GM12865 (cell line): Measurements from ENCODE around the gene MKRN2.
"Not testable (repeated sequence)": the region's sequence is repeated elsewhere in the genome, so short reads cannot be mapped to it uniquely, and the experiment has no call there.

Experiments used
- DNase-seq: peaks from one replicate; pipeline ENCODE4 v3.0.0; 2010; ENCODE audit warnings: low read depth
- H3K4me3 ChIP-seq: 2 replicates; pipeline ENCODE4 v1.5.1; 2011; ENCODE audit warnings: mild to moderate bottlenecking, low read depth, low read length, control low read depth
- TF ChIP-seq, protein P1 (sequence below): IDR thresholded peaks from 2 replicates; pipeline ENCODE4 v1.5.1; 2011; ENCODE audit warnings: low read length, control low read depth, low read depth, inconsistent platforms; ENCODE audit not compliant: insufficient read depth; ENCODE audit errors: missing control alignments

Gene MKRN2

DNA sequence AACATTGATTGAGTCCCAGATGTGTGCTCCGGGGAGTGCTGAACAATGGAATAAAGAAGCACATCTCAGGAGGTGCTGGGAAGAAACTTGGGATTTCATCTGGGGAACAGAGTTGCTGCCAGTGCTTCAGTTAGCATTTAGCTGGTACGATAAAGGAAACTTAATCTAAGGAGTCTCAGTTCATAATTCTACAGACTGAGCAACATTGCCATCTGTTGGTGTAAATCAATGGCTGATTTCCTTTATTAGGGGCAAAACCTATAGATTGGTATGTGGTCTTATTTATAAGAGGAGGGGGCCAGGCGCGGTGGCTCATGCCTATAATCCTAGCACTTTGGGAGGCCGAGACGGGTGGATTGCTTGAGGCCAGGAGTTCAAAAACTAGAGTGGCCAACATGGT is 20.5 kb upstream of the MKRN2 start:
- no peak overlapping the region for H3K4me3 ChIP-seq
- no peak for DNase-seq
- TF ChIP-seq, protein P1, sequence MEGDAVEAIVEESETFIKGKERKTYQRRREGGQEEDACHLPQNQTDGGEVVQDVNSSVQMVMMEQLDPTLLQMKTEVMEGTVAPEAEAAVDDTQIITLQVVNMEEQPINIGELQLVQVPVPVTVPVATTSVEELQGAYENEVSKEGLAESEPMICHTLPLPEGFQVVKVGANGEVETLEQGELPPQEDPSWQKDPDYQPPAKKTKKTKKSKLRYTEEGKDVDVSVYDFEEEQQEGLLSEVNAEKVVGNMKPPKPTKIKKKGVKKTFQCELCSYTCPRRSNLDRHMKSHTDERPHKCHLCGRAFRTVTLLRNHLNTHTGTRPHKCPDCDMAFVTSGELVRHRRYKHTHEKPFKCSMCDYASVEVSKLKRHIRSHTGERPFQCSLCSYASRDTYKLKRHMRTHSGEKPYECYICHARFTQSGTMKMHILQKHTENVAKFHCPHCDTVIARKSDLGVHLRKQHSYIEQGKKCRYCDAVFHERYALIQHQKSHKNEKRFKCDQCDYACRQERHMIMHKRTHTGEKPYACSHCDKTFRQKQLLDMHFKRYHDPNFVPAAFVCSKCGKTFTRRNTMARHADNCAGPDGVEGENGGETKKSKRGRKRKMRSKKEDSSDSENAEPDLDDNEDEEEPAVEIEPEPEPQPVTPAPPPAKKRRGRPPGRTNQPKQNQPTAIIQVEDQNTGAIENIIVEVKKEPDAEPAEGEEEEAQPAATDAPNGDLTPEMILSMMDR, result no peak

DNA sequence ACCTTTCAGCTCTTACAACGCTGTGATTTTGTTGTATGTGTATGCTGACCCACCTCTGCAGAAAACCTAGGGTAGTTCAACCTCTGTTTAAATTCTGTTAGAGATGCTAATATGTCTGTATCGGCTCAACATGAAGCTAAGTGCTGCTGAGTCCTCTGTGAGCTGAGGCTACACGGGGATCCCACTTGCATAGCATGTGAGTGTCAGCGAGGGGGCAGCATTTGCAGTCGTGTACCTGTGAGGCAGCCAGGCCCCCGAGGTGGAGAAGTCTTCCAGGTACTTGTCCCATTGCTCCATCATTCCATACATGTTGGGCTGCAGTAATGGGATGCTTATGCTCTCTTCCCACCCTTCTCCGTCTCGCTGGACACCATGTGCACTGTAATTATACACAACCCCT is 15.3 kb upstream of the MKRN2 start:
- no peak overlapping the region for H3K4me3 ChIP-seq
- no peak for DNase-seq
- TF ChIP-seq, protein P1, result no peak

GRCh38 chr3:12543497-12543896 is 13.4 kb upstream of the MKRN2 start:
- DNase-seq, H3K4me3 ChIP-seq: not testable (repeated sequence)

DNA sequence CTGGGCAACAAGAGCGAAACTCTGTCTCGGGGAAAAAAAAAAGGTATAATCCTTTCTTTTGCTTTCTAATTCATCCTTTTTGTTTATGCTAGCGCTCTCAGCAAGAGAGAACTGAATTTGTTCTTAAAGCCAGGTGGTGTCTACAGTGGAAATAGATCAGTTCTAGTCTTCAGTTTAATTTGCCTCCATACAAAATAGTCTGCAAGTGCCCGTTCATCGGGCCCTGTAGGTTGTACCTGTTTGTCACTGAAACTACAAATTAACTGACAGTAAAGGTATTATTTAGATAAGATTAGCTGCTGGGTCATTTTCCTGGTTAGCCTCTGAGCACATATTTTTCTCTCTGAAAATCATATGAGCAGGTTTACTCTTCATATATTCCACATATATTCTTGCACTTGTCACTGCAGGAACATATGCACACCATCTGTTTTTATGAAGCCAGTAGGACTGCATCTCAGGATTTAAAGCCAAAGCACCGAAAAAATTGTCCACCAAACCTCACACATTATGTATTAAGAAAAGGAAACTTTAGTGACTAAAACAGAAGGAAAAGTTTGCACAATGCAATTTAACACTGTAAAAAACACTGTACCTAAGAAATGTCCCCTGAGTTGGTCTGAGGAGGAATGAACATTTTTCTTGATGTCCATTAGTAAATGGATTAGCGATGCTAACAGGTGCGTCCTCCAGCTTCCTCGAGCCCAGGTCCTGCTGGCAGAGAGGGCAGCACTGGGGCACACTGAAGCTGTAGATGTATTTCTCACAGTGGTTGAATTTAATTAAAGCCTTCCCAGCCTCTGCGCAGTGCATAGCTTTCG is 12.0 kb upstream of the MKRN2 start:
- H3K4me3 ChIP-seq, result no peak overlapping the region
- no peak for DNase-seq
- TF ChIP-seq, protein P1, result no peak

GRCh38 chr3:12545473-12545791 is 11.5 kb upstream of the MKRN2 start, which contains the start of gene MKRN2OS:
MKRN2OS (minus strand) TSS chr3:12545499; CDS start chr3:12545464, 35 bp downstream.
- no peak within 1 kb of the TSS for H3K4me3 ChIP-seq
- TF ChIP-seq, protein P1, result no peak
- no peak for DNase-seq

DNA sequence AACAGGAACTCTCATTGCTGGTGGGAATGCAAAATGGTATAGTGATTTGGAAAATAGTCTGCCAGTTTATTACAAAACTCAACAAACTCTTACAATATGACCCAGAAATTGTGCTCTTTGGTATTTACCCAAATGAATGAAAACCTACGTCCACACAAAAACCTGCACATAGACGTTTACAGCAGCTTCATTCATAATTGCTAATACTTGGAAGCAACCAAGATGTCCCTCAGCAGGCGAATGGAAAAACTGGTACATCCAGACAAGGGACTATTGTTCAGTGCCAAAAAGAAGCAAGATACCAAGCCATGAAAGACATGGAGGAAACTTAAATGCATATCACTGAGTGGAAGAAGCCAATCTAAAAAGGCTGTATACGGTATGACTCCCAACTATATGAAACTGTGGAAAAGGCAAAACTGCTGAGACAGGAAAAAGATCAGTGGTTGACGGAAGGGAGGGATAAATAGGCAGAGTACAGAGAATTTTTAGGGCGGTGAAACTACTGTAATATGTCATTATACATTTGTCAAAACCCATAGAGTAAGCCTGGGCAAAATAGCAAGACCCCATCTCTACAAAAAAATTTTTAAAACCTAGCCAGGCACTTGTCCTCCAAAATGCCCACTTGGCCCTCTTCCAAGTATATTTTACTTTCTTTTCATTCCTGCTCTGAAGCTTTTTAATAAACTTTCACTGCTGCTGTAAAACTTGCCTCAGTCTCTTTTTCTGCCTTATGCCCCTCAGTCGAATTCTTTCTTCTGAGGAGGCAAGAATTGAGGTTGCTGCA is 6.7 kb upstream of the MKRN2 start:
- TF ChIP-seq, protein P1, result no peak
- no peak overlapping the region for H3K4me3 ChIP-seq
- no peak for DNase-seq

GRCh38 chr3:12553921-12554391 is 2.9 kb upstream of the MKRN2 start:
- TF ChIP-seq, protein P1, result no peak
- peak overlapping the region; percentile 56 for H3K4me3 ChIP-seq
- DNase-seq, result peak; percentile 18
